ENCODE data around the gene OVOL3. TPM values are rescaled to one million over a fixed set of nuclear protein-coding genes. Genes with fewer than 3 reads are reported as not detected.

OVOL3 gene
- total RNA-seq, 4 donors from 2014 or later: not detected

- WGBS: 44% methylated on average over 7 of the region's 7 CpGs
- Histone ChIP-seq H3K9me3 (no peaks in the 10 kb centered on the region), H3K27me3 (no peaks in the 10 kb centered on the region), H3K36me3 (peaks cover 22% of the 10 kb centered on the region), H3K27ac (peak overlapping the region; percentile 97), H3K4me3 (peak overlapping the region; percentile 86), H3K4me1 (peaks cover 34% of the 10 kb centered on the region)
- TF ChIP-seq EP300 (IDR thresholded peaks at IDR 0.05): no peak
- no peak for TF ChIP-seq POLR2A (IDR thresholded peaks at IDR 0.05)
- TF ChIP-seq CTCF (IDR thresholded peaks at IDR 0.05): no peak
- TF ChIP-seq POLR2AphosphoS5 (IDR thresholded peaks at IDR 0.05): no peak
- DNase-seq (ENCODE audit: low spot score in 2 of 2): no peak
Measured at GRCh38 chr19:36139120-36139472, 28.2 kb downstream of the OVOL3 start.

GRCh38 chr19:36139473-36140303 is 28.7 kb downstream of the OVOL3 start, which contains the start of gene CAPNS1:
TSS of gene CAPNS1 (plus strand) at chr19:36140066. CDS start at chr19:36141012, 946 bp downstream.
- WGBS: 0% methylated on average over 35 of the region's 75 CpGs
- H3K4me1 ChIP-seq: peaks cover 34% of the 10 kb centered on the region

GRCh38 chr19:36140304-36141038 is 29.5 kb downstream of the OVOL3 start:
- DNase-seq (ENCODE audit: low spot score in 2 of 2): peak; percentile 81 to 85
- peak overlapping the region; percentile 97 for H3K27ac ChIP-seq
- H3K9me3 ChIP-seq: no peaks in the 10 kb centered on the region
- TF ChIP-seq CTCF (IDR thresholded peaks at IDR 0.05) (no peak), POLR2A (IDR thresholded peaks at IDR 0.05) (no peak), POLR2AphosphoS5 (IDR thresholded peaks at IDR 0.05) (no peak), EP300 (IDR thresholded peaks at IDR 0.05) (no peak)
- H3K4me3 ChIP-seq: peak overlapping the region; percentile 86
- peaks cover 34% of the 10 kb centered on the region for H3K4me1 ChIP-seq
- H3K27me3 ChIP-seq: no peaks in the 10 kb centered on the region
- H3K36me3 ChIP-seq: peaks cover 35% of the 10 kb centered on the region
- 3% methylated on average over 5 of the region's 31 CpGs for WGBS

More at GRCh38 chr19:36139473-36140303, 28.7 kb downstream of the OVOL3 start, which contains the start of gene CAPNS1:
- Histone ChIP-seq H3K27ac (peak within 1 kb of the TSS; percentile 97), H3K36me3 (peaks cover 27% of the 10 kb centered on the region), H3K4me3 (peak within 1 kb of the TSS; percentile 86), H3K27me3 (no peaks in the 10 kb centered on the region), H3K9me3 (no peaks in the 10 kb centered on the region)
- TF ChIP-seq POLR2A (IDR thresholded peaks at IDR 0.05): peak; percentile 81 to 88
- peak in 2 of 3 donors; percentile 52 to 60 for TF ChIP-seq POLR2AphosphoS5 (IDR thresholded peaks at IDR 0.05)
- no peak for TF ChIP-seq CTCF (IDR thresholded peaks at IDR 0.05)
- DNase-seq (ENCODE audit: low spot score in 2 of 2): peak; percentile 98

- WGBS: 26% methylated on average over 29 of the region's 42 CpGs
- TF ChIP-seq POLR2A (IDR thresholded peaks at IDR 0.05) (no peak), EP300 (IDR thresholded peaks at IDR 0.05) (no peak), CTCF (IDR thresholded peaks at IDR 0.05) (no peak), POLR2AphosphoS5 (IDR thresholded peaks at IDR 0.05) (no peak)
- DNase-seq (ENCODE audit: low spot score in 2 of 2): peak; percentile 94
Measured at GRCh38 chr19:36141039-36141927, 30.3 kb downstream of the OVOL3 start.

More at GRCh38 chr19:36141039-36141927, 30.3 kb downstream of the OVOL3 start:
- Histone ChIP-seq H3K4me1 (peaks cover 29% of the 10 kb centered on the region), H3K36me3 (peaks cover 43% of the 10 kb centered on the region), H3K27me3 (no peaks in the 10 kb centered on the region), H3K4me3 (peak overlapping the region; percentile 86), H3K27ac (peak overlapping the region; percentile 97), H3K9me3 (no peaks in the 10 kb centered on the region)
